IMR-90 (cell line): ENCODE results near the gene CCDC148. TPM values are rescaled to one million over a fixed set of nuclear protein-coding genes. Genes with fewer than 3 reads are reported as not detected.

Experiments
- ATAC-seq: fragments of 200-7000 bp; cut with Tn5 transposase; 2 replicates; pipeline ENCODE4 v1.9.1; 2020; ENCODE audit warnings: low read depth, mild to moderate bottlenecking, moderate library complexity
- BruUV-seq: library from RNA; stranded (reverse); fragments of 400-500 nt; replicated peaks from 2 replicates; lab custom pipeline; 2021; lab: Mats Ljungman, UMichigan
- CTCF ChIA-PET: fragments of 300-600 bp; formaldehyde crosslinking; extraction: SDS; loops from one replicate; lab custom pipeline; 2021; ENCODE audit warnings: antibody characterized with exemption; lab: Yijun Ruan, JAX
- POLR2A ChIA-PET: fragments of 300-600 bp; sonication (Branson Sonifier 250); formaldehyde crosslinking; loops from one replicate; lab custom pipeline; 2022; ENCODE audit warnings: antibody characterized with exemption; ENCODE audit not compliant: unreplicated experiment; lab: Charles Lee
- DNase-seq: peaks from one replicate; pipeline ENCODE4 v3.0.0; 2013
- H2AFZ ChIP-seq: replicated peaks from 2 replicates; pipeline ENCODE3; 2013; ENCODE audit warnings: low read length, mild to moderate bottlenecking; ENCODE audit not compliant: poor library complexity
- H2AK5ac ChIP-seq: 2 replicates; pipeline ENCODE4 v1.6.1; 2013; ENCODE audit warnings: low read depth, low read length, inconsistent platforms
- H2AK9ac ChIP-seq: replicated peaks from 2 replicates; pipeline ENCODE3; 2013; ENCODE audit warnings: mild to moderate bottlenecking, low read depth, low read length, moderate library complexity; ENCODE audit not compliant: poor library complexity
- H2BK120ac ChIP-seq: 2 replicates; pipeline ENCODE4 v1.6.1; 2013; ENCODE audit warnings: low read depth, low read length, inconsistent platforms
- H2BK15ac ChIP-seq: 3 replicates; pipeline ENCODE4 v1.6.1; 2013; ENCODE audit warnings: low read depth, low read length, inconsistent platforms
- H2BK20ac ChIP-seq: 2 replicates; pipeline ENCODE4 v1.6.1; 2013; ENCODE audit warnings: low read depth, mild to moderate bottlenecking, inconsistent platforms, low read length, moderate library complexity
- H2BK5ac ChIP-seq: 2 replicates; pipeline ENCODE4 v1.6.1; 2013; ENCODE audit warnings: mild to moderate bottlenecking, low read depth, low read length, inconsistent platforms; ENCODE audit not compliant: poor library complexity, severe bottlenecking
- H3K14ac ChIP-seq: replicated peaks from 2 replicates; pipeline ENCODE4 v1.6.1; 2013; ENCODE audit warnings: low read depth, low read length, inconsistent platforms
- H3K18ac ChIP-seq: 2 replicates; pipeline ENCODE4 v1.6.1; 2013; ENCODE audit warnings: low read depth, low read length, control low read depth
- H3K23ac ChIP-seq: 2 replicates; pipeline ENCODE4 v1.6.1; 2013; ENCODE audit warnings: low read depth, low read length, inconsistent platforms
- H3K27ac ChIP-seq: 2 replicates; pipeline ENCODE4 v1.5.1; 2013; ENCODE audit warnings: mild to moderate bottlenecking, control low read depth, low read length; ENCODE audit not compliant: insufficient read depth
- H3K27me3 ChIP-seq: 2 replicates; pipeline ENCODE4 v1.6.1; 2013; ENCODE audit warnings: low read length; ENCODE audit not compliant: control insufficient read depth, insufficient read depth
- H3K36me3 ChIP-seq: 2 replicates; pipeline ENCODE4 v1.6.1; 2013; ENCODE audit warnings: low read length, mixed read lengths; ENCODE audit not compliant: control insufficient read depth, insufficient read depth
- H3K4ac ChIP-seq: 2 replicates; pipeline ENCODE4 v1.6.1; 2013; ENCODE audit warnings: low read depth, low read length, inconsistent platforms
- H3K4me1 ChIP-seq: 2 replicates; pipeline ENCODE4 v1.6.1; 2013; ENCODE audit warnings: low read length, mixed read lengths; ENCODE audit not compliant: control insufficient read depth, insufficient read depth
- H3K4me2 ChIP-seq: 2 replicates; pipeline ENCODE4 v1.6.1; 2013; ENCODE audit warnings: low read depth, mild to moderate bottlenecking, control low read depth, low read length, moderate library complexity
- H3K4me3 ChIP-seq: 2 replicates; pipeline ENCODE4 v1.5.1; 2013; ENCODE audit warnings: low read depth, mild to moderate bottlenecking, control low read depth, low read length, moderate library complexity; ENCODE audit not compliant: insufficient read depth
- H3K56ac ChIP-seq: 2 replicates; pipeline ENCODE4 v1.6.1; 2013; ENCODE audit warnings: low read length, inconsistent platforms; ENCODE audit not compliant: insufficient read depth; ENCODE audit errors: extremely low read depth
- H3K79me1 ChIP-seq, 2 experiments: 2 replicates each; pipeline ENCODE4 v1.6.1; 2013; ENCODE audit warnings: low read length in 2 of 2, inconsistent platforms in 1 of 2, low read depth in 1 of 2
- H3K9ac ChIP-seq: 2 replicates; pipeline ENCODE4 v1.6.1; 2013; ENCODE audit warnings: low read depth, low read length, control low read depth
- H3K9me1 ChIP-seq: 2 replicates; pipeline ENCODE4 v1.6.1; 2013; ENCODE audit warnings: low read length, inconsistent platforms; ENCODE audit not compliant: insufficient read depth
- H3K9me3 ChIP-seq: 2 replicates; pipeline ENCODE4 v1.6.1; 2013; ENCODE audit warnings: low read length; ENCODE audit not compliant: control insufficient read depth, insufficient read depth
- H4K20me1 ChIP-seq: 2 replicates; pipeline ENCODE4 v1.6.1; 2013; ENCODE audit warnings: low read length, inconsistent platforms; ENCODE audit not compliant: insufficient read depth
- H4K5ac ChIP-seq: 2 replicates; pipeline ENCODE4 v1.6.1; 2013; ENCODE audit warnings: mild to moderate bottlenecking, low read depth, low read length, control low read depth
- H4K8ac ChIP-seq, 2 experiments: 2 replicates each; pipeline ENCODE4 v1.6.1; 2013; ENCODE audit warnings: low read depth in 2 of 2, low read length in 2 of 2, control low read depth in 1 of 2, inconsistent platforms in 1 of 2
- H4K91ac ChIP-seq: 2 replicates; pipeline ENCODE4 v1.6.1; 2013; ENCODE audit warnings: low read depth, low read length, inconsistent platforms; ENCODE audit not compliant: insufficient read depth
- BHLHE40 ChIP-seq: fragments of 150-350 bp; IDR thresholded peaks from 2 replicates; pipeline ENCODE4 v1.6.1; 2016; ENCODE audit warnings: mild to moderate bottlenecking, low read depth, low read length
- CEBPB ChIP-seq: IDR thresholded peaks from 2 replicates; pipeline ENCODE4 v1.6.1; 2012; ENCODE audit warnings: low read depth, low read length, improper control_type of control experiment
- CHD1 ChIP-seq: IDR thresholded peaks from 2 replicates; pipeline ENCODE4 v1.6.1; 2012; ENCODE audit warnings: low read depth, low read length, improper control_type of control experiment
- FOS ChIP-seq: fragments of 150-350 bp; IDR thresholded peaks from 2 replicates; pipeline ENCODE4 v1.6.1; 2016; ENCODE audit warnings: low read depth, low read length
- MAFK ChIP-seq: IDR thresholded peaks from 2 replicates; pipeline ENCODE4 v1.6.1; 2012; ENCODE audit warnings: low read depth, low read length, improper control_type of control experiment
- MAZ ChIP-seq: IDR thresholded peaks from 2 replicates; pipeline ENCODE4 v1.6.1; 2012; ENCODE audit warnings: low read depth, mild to moderate bottlenecking, low read length, improper control_type of control experiment, moderate library complexity, borderline replicate concordance
- MXI1 ChIP-seq: IDR thresholded peaks from 2 replicates; pipeline ENCODE4 v1.6.1; 2012; ENCODE audit warnings: low read depth, mild to moderate bottlenecking, low read length, moderate library complexity, borderline replicate concordance
- NFE2L2 ChIP-seq: fragments of 150-350 bp; IDR thresholded peaks from 2 replicates; pipeline ENCODE4 v1.6.1; 2016; ENCODE audit warnings: low read depth, mild to moderate bottlenecking, low read length
- POLR2A ChIP-seq: IDR thresholded peaks from 2 replicates; pipeline ENCODE4 v1.6.1; 2012; ENCODE audit warnings: mild to moderate bottlenecking, low read depth, low read length
- RAD21 ChIP-seq: IDR thresholded peaks from 2 replicates; pipeline ENCODE4 v1.6.1; 2012; ENCODE audit warnings: low read length, improper control_type of control experiment
- RCOR1 ChIP-seq: IDR thresholded peaks from 2 replicates; pipeline ENCODE4 v1.6.1; 2012; ENCODE audit warnings: mild to moderate bottlenecking, low read length, improper control_type of control experiment; ENCODE audit not compliant: insufficient replicate concordance
- RFX5 ChIP-seq: IDR thresholded peaks from 2 replicates; pipeline ENCODE4 v1.8.0; 2012; ENCODE audit warnings: low read depth, mild to moderate bottlenecking, low read length, moderate library complexity
- SMC3 ChIP-seq: fragments of 150-350 bp; IDR thresholded peaks from 2 replicates; pipeline ENCODE4 v1.6.1; 2016; ENCODE audit warnings: low read depth, mild to moderate bottlenecking, antibody characterized with exemption, low read length, moderate library complexity
- WGBS, 2 experiments: methylation state at CpG; one replicate each; pipeline versions ENCODE4 v1.1.5 to v1.1.7; 2013; ENCODE audit warnings: missing lambda C conversion rate in 2 of 2; ENCODE audit not compliant: insufficient read length in 1 of 2; ENCODE audit errors: extremely low coverage in 2 of 2; 5-methylcytosine and 5-hydroxymethylcytosine counted together
- dilution Hi-C: fragments of 300-500 bp; cut with HindIII; formaldehyde crosslinking; loops from one replicate; pipeline ENCODE4 v1.14.3; 2018; ENCODE audit warnings: low sequenced_read_pairs; ENCODE audit not compliant: unreplicated experiment
- in situ Hi-C: fragments of 300-500 bp; cut with MboI; formaldehyde crosslinking; loops from 3 replicates; pipeline ENCODE4 v1.14.3; 2019; ENCODE audit warnings: low sequenced_read_pairs, inconsistent platforms, mixed read lengths
- intact Hi-C: fragments of 100-400 bp; cut with micrococcal nuclease; formaldehyde crosslinking; loops from 2 replicates; pipeline ENCODE4 v1.10.0; 2022
- polyA plus RNA-seq, 3 experiments: library from polyadenylated mRNA; depleted of rRNA; stranded (reverse); fragments of >200 nt; gene quantifications; 2 replicates each; pipeline ENCODE4 v1.2.3, GENCODE V29; 2012; ENCODE audit warnings: low replicate concordance in 1 of 3
- total RNA-seq: library from RNA; depleted of rRNA; stranded (reverse); fragments of >200 nt; gene quantifications from 2 replicates; pipeline ENCODE4 v1.2.3, GENCODE V29; 2012
- TF ChIP-seq, protein P1 (sequence below): conservative IDR thresholded peaks from 2 replicates; pipeline ENCODE4 v1.5.1; 2012; ENCODE audit warnings: mild to moderate bottlenecking, low read depth, low read length, improper control_type of control experiment
- TF ChIP-seq, protein P2 (sequence below): fragments of 150-350 bp; IDR thresholded peaks from 2 replicates; pipeline ENCODE4 v1.6.1; 2016; ENCODE audit warnings: low read depth, mild to moderate bottlenecking, low read length, moderate library complexity, borderline replicate concordance
- TF ChIP-seq, protein P3 (sequence below): fragments of 150-350 bp; IDR thresholded peaks from 2 replicates; pipeline ENCODE4 v1.6.1; 2017; ENCODE audit warnings: mild to moderate bottlenecking, antibody characterized with exemption, low read length, low read depth

CCDC148 gene
- total and polyA plus RNA-seq, 2 of the 4 experiments (the other 2 are of a cell fraction), result 0.18 to 0.31 TPM

DNA sequence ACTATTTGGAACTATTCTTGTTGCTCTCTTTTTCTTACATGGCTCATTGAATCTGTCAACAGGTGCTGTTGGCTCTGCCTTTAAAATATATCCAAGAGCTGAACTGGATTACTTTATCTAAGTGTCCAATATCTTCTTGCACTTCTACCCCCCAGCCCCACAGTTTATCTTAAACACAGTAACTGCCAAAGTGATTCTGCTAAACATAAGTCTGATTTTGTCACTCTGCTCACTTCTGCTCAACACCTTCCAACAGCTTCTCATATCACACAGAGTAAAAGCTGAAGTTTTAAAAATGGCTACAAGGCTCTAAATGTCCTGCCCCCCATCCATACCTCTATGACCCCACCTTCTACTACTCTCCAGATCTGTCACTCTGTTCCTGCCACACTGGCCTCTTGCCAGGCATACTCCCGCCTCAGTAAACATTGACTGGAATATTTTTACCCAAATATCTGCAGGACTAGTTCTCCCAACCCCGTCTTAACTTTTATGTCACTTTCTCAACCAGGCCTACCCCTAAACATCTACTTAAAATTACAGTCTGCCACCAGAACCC is 130.7 kb downstream of the CCDC148 start:
- no peak overlapping the region for H2AK5ac ChIP-seq
- no peak overlapping the region for H2BK120ac ChIP-seq
- WGBS, 2 experiments, result 83% methylated on average over 1 of the region's 2 CpGs; no CpG with 5 or more reads in 1 of the 2 experiments
- no peak overlapping the region for H3K4me2 ChIP-seq
- no peak overlapping the region for H3K4me3 ChIP-seq
- H3K9me3 ChIP-seq, result no peaks in the 10 kb centered on the region
- no peak overlapping the region for H3K9ac ChIP-seq
- dilution Hi-C loops, result no loop called here
- no peak overlapping the region for H4K91ac ChIP-seq
- no peak overlapping the region for H3K23ac ChIP-seq
- DNase-seq (no peak), ATAC-seq (no peak)
- no peak overlapping the region for H2BK5ac ChIP-seq
- no peak overlapping the region for H2AK9ac ChIP-seq
- no peak overlapping the region for H3K4ac ChIP-seq
- no peaks in the 10 kb centered on the region for H3K27me3 ChIP-seq
- H3K36me3 ChIP-seq, result no peaks in the 10 kb centered on the region
- no peak overlapping the region for H3K56ac ChIP-seq
- TF ChIP-seq MAZ (no peak), RFX5 (no peak), CEBPB (no peak), MAFK (no peak), RAD21 (no peak), MXI1 (no peak), SMC3 (no peak), POLR2A (no peak), FOS (no peak), BHLHE40 (no peak), RCOR1 (no peak), NFE2L2 (no peak), CHD1 (no peak)
- TF ChIP-seq, protein P1, sequence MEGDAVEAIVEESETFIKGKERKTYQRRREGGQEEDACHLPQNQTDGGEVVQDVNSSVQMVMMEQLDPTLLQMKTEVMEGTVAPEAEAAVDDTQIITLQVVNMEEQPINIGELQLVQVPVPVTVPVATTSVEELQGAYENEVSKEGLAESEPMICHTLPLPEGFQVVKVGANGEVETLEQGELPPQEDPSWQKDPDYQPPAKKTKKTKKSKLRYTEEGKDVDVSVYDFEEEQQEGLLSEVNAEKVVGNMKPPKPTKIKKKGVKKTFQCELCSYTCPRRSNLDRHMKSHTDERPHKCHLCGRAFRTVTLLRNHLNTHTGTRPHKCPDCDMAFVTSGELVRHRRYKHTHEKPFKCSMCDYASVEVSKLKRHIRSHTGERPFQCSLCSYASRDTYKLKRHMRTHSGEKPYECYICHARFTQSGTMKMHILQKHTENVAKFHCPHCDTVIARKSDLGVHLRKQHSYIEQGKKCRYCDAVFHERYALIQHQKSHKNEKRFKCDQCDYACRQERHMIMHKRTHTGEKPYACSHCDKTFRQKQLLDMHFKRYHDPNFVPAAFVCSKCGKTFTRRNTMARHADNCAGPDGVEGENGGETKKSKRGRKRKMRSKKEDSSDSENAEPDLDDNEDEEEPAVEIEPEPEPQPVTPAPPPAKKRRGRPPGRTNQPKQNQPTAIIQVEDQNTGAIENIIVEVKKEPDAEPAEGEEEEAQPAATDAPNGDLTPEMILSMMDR, result no peak
- TF ChIP-seq, protein P2, sequence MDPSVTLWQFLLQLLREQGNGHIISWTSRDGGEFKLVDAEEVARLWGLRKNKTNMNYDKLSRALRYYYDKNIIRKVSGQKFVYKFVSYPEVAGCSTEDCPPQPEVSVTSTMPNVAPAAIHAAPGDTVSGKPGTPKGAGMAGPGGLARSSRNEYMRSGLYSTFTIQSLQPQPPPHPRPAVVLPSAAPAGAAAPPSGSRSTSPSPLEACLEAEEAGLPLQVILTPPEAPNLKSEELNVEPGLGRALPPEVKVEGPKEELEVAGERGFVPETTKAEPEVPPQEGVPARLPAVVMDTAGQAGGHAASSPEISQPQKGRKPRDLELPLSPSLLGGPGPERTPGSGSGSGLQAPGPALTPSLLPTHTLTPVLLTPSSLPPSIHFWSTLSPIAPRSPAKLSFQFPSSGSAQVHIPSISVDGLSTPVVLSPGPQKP, result no peak
- TF ChIP-seq, protein P3, sequence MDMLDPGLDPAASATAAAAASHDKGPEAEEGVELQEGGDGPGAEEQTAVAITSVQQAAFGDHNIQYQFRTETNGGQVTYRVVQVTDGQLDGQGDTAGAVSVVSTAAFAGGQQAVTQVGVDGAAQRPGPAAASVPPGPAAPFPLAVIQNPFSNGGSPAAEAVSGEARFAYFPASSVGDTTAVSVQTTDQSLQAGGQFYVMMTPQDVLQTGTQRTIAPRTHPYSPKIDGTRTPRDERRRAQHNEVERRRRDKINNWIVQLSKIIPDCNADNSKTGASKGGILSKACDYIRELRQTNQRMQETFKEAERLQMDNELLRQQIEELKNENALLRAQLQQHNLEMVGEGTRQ, result no peak
- H2BK15ac ChIP-seq, result no peak overlapping the region
- H2AFZ ChIP-seq, result no peak overlapping the region
- H3K4me1 ChIP-seq, result no peaks in the 10 kb centered on the region
- H3K18ac ChIP-seq, result no peak overlapping the region
- H4K20me1 ChIP-seq, result no peaks in the 10 kb centered on the region
- no peaks in the 10 kb centered on the region for H3K79me1 ChIP-seq
- no peak overlapping the region for H3K14ac ChIP-seq
- no peaks in the 10 kb centered on the region for H3K9me1 ChIP-seq
- in situ Hi-C loops, result no loop called here
- no TSS peak for BruUV-seq
- H3K27ac ChIP-seq, result no peak overlapping the region
- intact Hi-C loops, result no loop called here
- H4K5ac ChIP-seq, result no peak overlapping the region
- CTCF ChIA-PET, result no interaction called here
- H4K8ac ChIP-seq, result no peak overlapping the region
- H2BK20ac ChIP-seq, result no peak overlapping the region
- POLR2A ChIA-PET, result no interaction called here
